HG03064 (cell line): ENCODE results near the gene CHSY1.

ENCODE experiments used
- ATAC-seq: cut with Tn5 transposase; IDR thresholded peaks from one replicate; pipeline ENCODE4 v1.9.1; 2021; ENCODE audit warnings: low read depth; ENCODE audit not compliant: unreplicated experiment

Gene CHSY1

DNA sequence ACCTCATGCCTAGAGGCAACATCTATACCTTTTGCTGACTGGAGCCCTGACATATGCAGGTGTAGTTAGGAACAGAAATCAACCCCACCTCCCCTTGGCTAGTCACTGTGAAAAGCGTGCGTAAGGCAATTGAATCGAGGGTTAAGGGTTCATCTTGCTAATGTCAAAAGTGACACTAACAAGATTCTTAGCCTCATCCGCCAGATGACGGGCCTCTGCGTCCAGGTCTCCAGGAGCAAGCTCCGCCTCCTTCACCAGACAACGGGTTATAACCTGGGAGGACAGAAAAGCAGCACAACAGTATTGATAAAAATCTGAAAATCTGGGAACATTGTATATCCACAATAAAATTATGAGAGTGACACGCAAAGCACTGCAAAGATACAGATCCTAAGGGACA lies 20.7 kb upstream of the CHSY1 start:
- no peak for ATAC-seq

DNA sequence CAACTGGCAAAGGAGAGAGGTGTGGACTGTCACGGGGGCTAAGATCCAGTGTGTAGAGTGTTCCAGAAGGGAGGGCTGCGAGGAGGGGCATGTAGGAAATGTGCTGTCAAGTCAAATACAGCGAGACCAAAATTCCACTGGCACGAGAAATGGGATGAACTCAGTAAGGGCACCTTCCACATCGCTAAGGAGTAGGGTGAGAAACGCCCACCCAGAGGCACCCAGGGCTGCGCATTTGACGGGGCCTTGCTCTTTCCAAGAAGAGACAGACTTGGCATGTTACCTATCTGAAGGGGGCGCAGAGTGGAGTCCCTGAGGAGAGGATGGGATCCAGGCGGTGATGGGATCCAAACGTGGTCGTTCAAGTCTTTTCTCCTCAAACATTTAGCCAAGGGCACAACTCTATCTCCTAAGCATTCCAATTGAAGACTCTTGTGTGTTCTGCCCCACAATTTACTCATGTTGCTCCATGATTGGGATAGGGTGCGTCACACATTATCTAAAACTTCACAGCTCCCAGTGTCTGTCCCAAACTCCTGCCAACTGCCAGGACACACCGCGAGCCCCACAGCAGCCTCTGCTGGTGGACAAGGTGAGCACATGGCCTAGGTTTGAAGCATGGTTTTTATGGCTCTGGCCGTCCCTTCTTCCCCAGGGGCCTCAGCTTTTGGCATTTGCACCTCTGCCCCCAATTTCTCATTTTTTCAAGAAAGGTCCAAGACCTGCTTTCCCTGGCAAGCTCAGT lies 17.8 kb upstream of the CHSY1 start:
- ATAC-seq: no peak

DNA sequence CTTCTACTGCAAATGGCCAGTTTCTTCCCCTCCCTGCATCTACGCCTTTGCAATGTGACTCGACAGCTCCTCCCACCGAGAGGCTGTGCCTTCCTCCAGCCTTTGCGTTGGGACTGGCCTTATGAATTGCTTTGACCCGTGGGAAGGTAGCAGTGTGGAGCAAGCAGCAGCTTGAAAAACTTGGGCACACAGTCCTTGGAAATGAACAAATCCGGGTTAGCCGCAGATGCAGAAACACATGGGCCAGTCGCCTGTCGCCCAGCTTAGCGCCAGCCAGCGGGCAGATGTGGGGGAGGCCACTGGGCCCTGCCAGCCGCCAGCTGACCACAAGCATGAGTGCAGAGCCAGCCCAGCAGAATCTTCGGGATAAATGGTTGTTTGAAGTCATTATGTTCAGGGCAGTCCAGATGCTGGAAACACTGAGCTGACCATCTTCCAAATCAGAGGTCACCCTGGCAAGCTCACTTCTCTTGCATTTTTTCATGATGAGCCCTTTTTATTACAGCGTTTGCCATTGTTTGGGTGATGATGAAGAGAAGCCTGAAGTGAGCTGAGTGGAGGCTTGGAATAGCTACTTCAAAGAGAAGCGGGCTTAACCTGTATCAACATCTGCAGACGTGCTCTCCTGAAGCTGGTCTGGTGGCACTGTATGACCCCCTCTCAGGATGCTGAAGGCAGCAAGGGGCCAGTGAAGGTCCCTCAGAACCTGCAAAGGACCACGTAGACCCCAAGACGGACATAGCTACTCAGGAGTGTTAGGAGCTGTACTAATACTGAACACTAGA lies 15.7 kb upstream of the CHSY1 start:
- no peak for ATAC-seq

DNA sequence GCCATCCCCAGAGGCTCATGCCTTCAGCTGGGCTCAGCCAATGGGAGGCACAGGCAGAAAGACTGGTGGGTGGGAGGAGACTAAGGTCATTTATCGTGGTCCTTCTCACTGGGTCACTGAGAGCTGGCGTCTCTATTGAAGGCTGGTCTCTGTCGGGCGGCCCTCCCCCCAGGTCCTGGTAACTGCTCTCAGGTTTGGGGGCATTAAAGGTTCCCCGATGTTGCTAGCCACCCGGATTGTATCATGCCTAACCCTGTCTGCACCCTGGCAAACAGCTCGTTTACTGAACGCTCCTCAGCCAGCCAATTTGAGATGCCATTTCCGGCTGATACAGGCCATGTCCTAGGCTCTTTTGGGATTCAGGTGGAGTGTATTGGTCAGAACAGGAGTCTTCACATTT lies 14.9 kb upstream of the CHSY1 start:
- no peak for ATAC-seq

DNA sequence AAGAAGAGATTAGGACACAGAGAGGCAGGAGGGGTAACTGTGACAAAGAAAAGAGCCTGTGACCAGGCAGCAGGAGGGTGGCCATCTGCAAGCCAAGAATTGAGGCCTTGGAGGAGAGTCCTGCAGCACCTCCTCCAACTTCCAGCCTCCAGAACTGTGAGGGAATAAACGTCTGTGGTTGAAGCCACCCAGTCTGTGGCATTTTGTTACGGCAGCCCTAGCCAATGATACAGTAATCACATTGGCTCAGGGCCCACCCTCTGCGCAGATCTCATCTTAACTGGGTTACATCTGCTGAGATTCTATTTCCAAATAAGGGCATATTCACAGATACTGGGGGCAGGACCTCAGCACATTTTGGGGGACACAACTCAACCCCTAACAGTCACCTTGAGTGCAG lies 14.2 kb upstream of the CHSY1 start:
- ATAC-seq: no peak

DNA sequence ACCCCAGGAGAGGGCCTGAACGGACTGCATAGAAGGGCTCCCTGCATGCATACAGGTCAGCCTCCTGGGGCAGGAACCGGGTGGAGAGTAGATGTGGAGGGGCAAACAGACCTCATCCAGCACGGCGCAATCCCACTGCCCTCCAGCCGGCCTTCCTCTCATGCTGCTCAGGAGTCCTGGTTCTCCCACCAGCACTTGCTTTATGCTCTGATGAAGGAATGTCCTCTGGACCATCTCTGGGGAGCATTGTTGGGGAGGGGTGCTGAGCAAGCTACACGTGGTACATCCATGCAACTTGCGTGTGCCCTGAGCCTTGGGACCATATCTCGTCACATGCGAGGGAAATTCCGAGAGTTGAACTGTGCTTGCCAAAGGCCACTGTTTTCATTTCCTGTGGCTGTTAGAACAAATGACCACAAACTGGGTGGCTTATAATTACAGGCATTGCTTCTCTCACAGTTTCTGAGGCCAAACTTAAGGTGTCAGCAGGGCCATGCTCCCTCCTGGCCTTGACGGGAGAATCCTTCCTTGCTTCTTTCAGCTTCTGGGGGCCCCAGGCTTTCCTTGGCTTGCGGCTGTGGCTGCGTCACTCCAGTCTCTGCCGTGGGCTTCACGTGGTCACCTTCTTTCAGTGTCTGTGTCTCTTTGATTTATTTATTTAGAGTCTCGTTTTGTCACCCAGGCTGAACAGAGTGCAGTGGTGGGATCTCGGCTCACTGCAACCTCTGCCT lies 13.2 kb upstream of the CHSY1 start:
- no peak for ATAC-seq

DNA sequence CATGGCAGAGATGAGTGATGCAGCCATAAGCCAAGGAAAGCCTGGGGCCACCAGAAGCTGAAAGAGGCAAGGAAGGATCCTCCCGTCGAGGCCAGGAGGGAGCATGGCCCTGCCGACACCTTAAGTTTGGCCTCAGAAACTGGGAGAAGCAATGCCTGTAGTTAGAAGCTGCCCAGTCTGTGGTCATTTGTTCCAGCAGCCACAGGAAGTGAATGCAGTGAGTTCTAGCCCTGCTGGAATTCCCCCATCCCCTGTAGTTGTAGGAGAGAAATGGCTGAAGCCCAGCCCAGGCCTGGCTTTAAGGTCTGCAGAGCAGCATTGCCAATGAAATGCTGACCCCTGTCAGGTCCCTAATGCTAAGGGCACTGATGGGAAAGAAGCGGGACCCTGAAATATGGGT lies 12.2 kb upstream of the CHSY1 start:
- no peak for ATAC-seq

DNA sequence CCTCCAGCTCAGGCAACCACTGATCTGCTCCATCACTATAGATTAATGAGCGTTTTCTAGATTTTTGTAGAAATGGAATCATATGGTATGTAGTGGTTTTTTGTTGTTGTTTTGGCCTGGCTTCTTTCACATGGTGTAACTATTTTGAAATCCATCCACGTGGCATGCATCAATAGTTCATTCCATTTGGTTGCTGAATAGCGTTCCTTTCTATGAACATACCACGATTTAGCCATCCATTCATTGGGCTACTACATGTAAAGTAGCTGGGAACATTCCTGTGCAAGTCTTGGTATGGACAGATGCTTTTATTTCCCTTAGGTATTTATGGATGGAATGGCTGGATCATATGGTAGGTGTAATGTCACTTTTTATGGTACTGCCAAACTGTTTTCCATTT lies 10.7 kb upstream of the CHSY1 start:
- ATAC-seq: no peak

DNA sequence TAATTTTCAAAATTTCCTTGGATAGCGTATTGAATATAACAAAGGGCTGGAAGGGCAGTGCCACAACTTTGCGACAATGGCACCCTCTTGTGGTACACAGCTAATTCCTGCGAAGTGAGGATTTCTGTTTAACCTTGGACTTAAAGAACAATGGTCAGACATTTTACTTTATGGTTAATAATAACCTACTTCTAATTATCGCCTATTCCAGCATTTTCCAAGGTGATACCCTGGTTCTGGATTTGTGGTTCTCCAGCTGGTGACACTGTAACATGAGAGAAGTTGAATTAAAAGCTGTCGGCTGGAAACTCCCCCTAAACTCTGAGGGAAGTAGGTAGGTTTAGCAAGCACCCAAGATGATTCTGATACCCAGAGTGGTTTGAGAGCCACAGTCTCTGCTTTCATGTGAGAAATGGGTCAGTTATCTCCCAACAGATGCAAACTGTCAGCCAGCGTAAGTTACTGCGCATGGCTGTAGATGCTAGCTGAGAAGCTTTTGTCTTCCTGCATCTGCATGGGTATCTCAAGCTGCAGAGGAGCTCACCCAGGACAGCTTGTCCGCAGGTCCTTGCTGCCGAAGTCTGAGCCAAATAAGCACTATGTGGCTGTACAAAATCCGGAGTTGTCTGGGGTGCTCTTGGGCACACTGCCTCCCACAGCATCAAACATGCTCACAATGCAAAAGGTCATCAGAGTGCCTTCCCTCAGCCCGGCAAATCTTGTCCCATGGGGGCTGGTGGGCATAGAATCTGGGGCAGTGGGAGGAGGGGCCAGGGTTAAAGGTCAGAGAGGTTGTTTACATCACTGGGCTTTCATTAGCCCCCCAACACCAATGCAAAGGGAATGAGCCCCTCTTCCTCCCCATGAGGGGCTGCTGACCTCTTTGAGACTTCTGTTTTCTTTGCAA lies 6.6 kb upstream of the CHSY1 start:
- no peak for ATAC-seq

DNA sequence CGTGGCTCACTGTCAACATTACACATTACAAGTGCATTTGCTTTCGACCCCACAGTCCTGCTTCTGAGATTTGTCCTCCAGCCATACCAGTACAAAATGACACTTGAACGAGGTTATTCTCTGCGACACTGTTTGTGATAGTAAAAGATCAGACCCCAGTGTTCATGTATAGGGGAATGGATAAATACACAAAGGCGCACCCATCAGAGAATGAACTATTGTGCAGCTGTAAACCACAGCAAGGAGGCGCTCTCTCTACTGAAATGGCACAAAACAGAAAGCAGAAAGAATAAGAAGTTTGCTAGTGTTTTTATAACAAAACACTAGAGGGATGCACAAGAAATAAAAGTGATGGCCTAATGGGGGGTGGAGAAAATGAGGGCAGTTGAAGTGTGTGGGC lies 4.9 kb upstream of the CHSY1 start:
- no peak for ATAC-seq

DNA sequence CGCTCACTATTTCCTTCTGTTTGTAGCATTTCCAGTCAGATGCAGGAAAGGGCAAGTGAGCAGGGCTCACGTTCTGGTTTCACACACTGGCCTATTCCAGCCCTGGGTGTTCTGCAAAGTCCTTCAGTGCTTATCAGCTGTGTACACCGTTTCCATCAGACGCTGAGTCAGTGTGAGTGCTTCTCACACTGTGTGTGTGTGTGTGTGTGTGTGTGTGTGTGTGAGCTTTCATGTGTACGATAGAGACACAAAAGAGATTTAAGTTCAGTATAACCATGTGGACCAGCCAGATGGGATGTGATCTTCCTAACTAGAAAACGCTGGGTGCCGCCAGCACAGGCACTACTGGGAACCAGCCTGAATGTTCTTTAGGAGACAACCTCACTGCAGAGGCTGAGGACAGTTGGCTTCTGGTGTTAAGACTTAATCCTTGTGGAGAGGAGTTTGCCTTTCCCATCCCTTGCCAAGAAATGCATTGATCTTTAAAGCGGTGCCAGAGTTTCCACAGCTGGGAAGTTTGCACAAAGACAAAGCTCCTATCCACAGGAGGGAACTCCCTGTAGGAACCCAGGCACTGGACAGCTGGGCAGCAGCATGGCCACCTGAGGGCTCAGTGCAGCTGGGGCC lies 3.9 kb upstream of the CHSY1 start:
- ATAC-seq: no peak

DNA sequence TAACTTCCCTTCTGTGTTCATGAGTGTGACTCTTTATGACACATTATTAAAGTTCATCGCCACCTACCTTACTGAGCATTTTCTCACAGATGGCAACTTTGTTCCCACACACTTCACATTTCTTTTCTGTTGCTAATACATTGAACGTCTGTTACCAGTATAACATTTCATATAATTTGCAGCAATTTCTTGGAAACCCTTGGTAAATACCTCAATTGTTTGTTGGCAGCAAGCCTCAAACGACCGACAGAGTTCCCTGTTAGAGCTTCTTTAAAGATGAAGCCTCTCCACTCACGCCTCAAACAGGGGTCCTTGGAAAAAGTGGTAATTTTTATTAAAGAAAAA lies 3.2 kb upstream of the CHSY1 start:
- no peak for ATAC-seq

DNA sequence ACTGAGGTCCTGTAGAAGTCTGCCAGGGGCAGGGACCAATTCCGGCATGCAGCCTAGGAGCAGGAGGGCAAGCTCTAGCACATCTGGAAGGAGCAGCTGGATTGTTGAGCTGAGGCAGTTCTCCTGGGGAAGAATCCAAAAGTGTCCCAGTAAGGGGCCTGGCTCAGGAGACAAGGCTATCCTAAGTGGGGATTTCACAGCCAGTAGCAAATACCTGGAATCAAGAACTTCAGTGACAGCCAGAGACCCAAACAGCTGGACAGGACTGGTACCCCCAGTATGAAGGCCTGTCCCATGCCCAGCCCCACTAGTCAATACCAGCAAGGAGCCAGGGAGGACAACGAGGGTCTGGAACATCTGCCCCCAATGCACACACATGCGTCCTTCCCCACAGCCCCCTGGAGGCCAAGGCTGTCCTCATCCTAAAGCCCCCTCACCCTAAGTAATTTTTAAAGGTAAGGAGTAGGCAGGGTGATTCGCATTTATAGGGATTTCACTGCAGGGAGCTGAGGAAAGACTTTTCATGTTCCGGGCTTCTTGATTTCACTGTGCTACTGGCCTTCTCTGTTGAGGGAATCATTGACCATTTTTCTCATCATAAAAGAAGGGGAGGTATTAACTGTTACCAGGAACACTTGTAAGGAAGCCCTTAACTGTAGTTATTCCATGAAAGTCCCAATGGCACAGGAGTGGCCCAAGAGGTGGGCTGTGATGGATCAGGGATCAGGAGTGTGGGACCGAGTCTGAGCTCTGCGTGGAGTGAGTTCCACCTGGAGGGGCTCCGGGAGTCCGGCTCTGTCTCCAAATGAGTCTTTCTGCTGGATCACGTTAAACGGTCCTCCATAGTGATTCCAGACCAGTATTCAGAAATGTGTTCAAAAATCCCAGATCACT lies 2.6 kb upstream of the CHSY1 start:
- no peak for ATAC-seq

DNA sequence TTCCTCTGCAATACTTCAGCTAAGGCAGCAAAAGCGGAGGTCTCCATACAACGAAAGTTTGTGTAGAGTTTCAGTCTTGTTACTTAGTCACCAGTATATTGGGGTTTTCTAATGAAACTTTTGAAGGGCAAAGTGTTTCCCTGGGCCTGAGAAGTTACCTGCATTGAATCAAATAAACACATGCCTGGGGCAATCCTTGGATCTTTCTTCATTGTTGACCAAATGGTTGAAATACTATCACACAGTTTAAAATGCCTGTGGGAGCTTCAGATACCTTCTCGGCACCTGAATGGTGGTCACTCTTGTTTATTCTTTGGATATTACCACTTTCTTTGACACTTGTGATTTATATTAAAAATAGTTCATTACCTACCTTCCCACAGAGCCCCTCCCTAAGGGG lies 988 bp upstream of the CHSY1 start:
- peak; percentile 6 for ATAC-seq

DNA sequence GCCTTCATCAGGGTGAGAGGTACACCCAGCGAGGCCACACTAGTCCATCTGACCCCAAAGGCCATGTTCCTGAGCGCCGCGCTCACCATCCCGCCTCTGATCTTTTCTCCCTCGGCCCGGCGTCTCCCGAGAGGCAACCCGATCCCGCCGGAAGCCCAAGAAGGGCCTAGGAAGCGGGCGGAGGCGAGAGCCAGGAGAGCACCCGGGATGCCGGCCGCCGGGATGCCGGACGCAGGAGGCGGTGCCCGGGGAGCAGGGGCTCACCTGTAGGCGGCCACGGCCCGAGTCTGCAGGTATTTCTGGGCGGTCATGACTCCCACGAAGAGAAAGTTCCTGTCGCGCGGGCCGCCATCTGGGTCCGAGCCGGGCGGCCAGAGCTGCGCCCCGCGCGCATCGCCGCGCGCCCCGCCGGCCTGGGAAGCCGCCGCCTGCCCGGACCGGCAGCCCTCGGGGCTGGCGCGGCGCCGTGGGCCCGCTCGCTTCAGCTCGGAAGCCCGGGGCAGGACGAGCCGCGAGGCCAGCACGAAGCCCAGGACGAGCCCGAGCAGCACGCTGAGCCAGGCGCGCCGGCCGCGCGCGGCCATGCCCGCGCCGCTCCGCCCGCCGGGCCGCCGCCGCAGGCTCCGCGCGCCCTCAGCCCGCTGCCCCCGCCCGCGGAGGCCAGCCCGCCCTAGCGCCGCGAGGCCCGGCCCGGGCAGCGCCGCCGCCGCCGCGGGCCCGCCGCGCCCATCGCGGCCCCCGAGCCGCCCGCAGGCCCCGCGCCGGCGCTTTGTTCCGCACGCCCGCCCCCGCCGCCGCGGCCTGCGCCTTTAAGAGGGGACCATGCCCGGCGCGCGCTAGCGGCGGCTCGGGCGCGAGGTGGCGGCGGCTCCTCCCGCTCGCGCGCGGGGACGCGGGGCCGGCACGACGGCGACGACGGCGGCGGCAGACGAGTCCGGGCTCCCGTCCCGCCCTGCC lies 697 bp downstream of the CHSY1 start:
- ATAC-seq: peak; percentile 21

DNA sequence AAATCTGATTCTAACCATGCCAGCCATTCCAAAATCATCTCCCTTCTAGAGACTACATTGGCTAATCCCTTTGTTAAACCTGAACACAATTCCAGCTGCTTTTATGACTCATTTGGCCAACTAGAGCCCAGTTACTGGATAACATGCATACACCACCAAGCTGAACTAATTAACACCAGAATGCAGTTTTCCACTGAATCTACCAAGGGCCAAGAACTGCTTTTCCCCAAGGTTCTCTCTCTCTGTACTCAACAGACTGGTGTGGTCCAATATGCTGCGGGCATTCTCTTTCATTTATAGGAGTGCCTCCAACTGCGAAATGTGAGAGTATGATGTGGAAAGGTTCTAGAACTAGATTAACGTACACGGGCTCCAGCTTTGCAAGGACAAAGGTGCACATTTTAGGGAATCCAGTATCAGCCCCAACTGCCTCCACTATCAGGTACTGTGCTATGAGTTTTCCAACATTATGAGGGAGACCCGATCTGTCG lies 1.5 kb downstream of the CHSY1 start:
- no peak for ATAC-seq

DNA sequence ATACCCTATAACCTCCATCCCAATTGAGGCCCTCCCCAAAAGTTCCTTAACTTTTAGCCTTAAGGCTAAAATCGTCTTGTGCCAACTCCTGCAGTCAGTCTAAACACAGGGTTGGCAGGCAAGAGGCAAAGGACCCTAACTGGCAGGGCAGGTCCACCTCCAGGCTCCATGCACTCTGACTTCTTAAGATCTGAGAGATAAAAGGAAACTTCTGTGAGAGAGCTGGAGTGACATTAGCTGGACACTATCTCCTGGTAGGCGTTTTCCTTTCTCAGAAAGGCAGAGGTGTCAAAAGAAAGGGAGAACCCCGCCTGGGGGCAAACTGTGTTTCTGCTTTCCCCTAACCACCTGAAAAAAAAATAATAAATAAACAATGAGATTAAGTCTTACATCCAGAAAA lies 3.6 kb downstream of the CHSY1 start:
- no peak for ATAC-seq
